Gastroesophageal sphincter (tissue), 4 donors: ENCODE results near the gene GPR68. TPM values are rescaled to one million over a fixed set of nuclear protein-coding genes. Genes with fewer than 3 reads are reported as not detected.

Experiments used
- ATAC-seq: fragments of 150-250 bp; one replicate; pipeline ENCODE4 v1.9.1; 2016; ENCODE audit warnings: mild to moderate bottlenecking, moderate library complexity
- H3K27ac ChIP-seq, 4 donors: fragments of 200-600 bp; sonication (generic) in 3 of 4; 1 replicate in 3 of 4; 2 replicates in 1 of 4; pipeline ENCODE4 v1.5.1; 2016 to 2019
- H3K27me3 ChIP-seq: fragments of 200-600 bp; sonication (generic); one replicate; pipeline ENCODE4 v1.5.1; 2019
- H3K36me3 ChIP-seq, 2 donors: fragments of 200-600 bp; sonication (generic); one replicate each; pipeline ENCODE4 v1.5.1; 2019; ENCODE audit warnings: control low read depth in 1 of 2
- H3K4me1 ChIP-seq, 3 donors: fragments of 200-600 bp; sonication (generic); 1 replicate in 2 of 3; 2 replicates in 1 of 3; pipeline ENCODE4 v1.5.1; 2016 to 2019; ENCODE audit warnings: control low read depth in 2 of 3
- H3K4me3 ChIP-seq, 2 donors: fragments of 200-600 bp; sonication (generic); one replicate each; pipeline ENCODE4 v1.5.1; 2019; ENCODE audit warnings: mild to moderate bottlenecking in 1 of 2, moderate library complexity in 1 of 2
- H3K9me3 ChIP-seq, 3 donors: fragments of 200-600 bp; sonication (generic); one replicate each; pipeline ENCODE4 v1.5.1; 2017 to 2019; ENCODE audit warnings: control low read depth in 2 of 3
- EP300 ChIP-seq: sonication (generic); formaldehyde crosslinking; IDR thresholded peaks from one replicate; pipeline ENCODE4 v1.6.1; 2017; ENCODE audit warnings: antibody characterized with exemption, mild to moderate bottlenecking
- POLR2A ChIP-seq, 2 donors: fragments of 450-650 bp; IDR thresholded peaks; one replicate each; pipeline ENCODE4 v1.6.1; 2017; ENCODE audit warnings: antibody characterized with exemption in 2 of 2, mild to moderate bottlenecking in 2 of 2, moderate library complexity in 1 of 2
- POLR2AphosphoS5 ChIP-seq: sonication (generic); formaldehyde crosslinking; IDR thresholded peaks from one replicate; pipeline ENCODE4 v1.6.1; 2017; ENCODE audit warnings: antibody characterized with exemption
- WGBS, 2 donors: methylation state at CpG; one replicate each; pipeline ENCODE4 v1.1.5; 2018; ENCODE audit warnings: low coverage in 1 of 2; 5-methylcytosine and 5-hydroxymethylcytosine counted together
- total RNA-seq, 4 donors: library from RNA; depleted of rRNA; stranded (reverse); fragments of >200 nt; gene quantifications; one replicate each; pipeline ENCODE4 v1.1.0, GENCODE V29; 2016
- TF ChIP-seq, protein P1 (sequence below), 4 experiments: fragments of 200-600 bp in 2 of 4; fragments of 450-650 bp in 2 of 4; sonication (generic) in 1 of 4; IDR thresholded peaks; one replicate each; pipeline ENCODE4 v1.5.1; 2017 to 2019; ENCODE audit warnings: antibody characterized with exemption in 4 of 4, mild to moderate bottlenecking in 2 of 4, moderate library complexity in 2 of 4

GPR68 gene
- total RNA-seq, 4 donors from 2014 or later = 1.8 to 10.3 (median 3.0) TPM

DNA sequence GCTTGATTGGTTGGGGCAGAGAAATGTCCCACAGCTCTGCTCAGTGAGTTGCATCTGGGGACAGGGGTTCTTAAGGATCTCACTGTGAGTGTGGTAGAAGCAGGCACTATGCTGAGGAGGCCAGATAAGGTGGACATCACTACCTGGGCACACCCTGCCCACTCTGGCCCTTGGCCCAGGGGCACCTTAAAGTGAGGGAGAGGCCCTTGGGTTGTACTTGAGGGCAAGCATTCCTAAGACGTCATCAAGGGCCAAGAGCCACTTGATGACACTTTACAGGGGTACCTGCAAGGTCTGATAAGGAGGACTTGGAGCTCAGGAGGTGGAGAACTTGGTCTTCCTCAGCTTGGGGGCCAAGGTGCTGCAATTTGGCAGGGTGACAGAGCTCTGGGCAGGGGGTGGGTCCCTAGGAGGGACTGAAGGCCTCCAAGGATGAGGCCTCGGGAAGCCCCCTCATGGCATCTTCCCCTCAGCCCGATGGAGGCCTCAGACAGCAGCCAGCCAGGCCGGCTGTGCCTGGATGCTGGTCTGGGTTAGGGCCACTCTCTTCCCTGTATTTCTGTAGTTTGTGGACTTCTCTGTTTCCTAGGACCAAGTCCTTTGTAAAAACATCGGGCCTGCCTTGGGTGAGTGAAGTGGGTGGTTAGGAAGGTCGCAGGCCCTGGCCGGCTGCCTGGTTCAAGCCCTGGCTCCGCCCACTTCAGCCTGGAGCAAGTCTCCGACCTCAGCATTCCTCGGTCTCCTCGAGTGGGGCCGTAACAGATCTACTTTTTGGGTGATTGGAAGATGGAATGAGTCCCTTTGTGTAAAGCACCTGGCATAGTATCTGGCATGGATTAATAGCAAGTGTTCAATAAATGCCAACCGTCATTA is 24.8 kb downstream of the GPR68 start:
- Histone ChIP-seq H3K4me3 (no peak overlapping the region), H3K36me3 (peaks cover 0 to 94% of the 10 kb centered on the region in 2 donors), H3K27me3 (no peaks in the 10 kb centered on the region), H3K9me3 (no peaks in the 10 kb centered on the region), H3K27ac (peak overlapping the region in 3 of 4 donors; percentile 11 to 49 (median 41)), H3K4me1 (peaks cover 0 to 18% (median 0%) of the 10 kb centered on the region in 3 donors)
- TF ChIP-seq POLR2AphosphoS5 (no peak), POLR2A (IDR thresholded peaks at IDR 0.05) (no peak), EP300 (no peak)
- 66 to 70% methylated on average over 5 to 6 of the region's 13 CpGs for WGBS, 2 donors
- no peak for ATAC-seq

DNA sequence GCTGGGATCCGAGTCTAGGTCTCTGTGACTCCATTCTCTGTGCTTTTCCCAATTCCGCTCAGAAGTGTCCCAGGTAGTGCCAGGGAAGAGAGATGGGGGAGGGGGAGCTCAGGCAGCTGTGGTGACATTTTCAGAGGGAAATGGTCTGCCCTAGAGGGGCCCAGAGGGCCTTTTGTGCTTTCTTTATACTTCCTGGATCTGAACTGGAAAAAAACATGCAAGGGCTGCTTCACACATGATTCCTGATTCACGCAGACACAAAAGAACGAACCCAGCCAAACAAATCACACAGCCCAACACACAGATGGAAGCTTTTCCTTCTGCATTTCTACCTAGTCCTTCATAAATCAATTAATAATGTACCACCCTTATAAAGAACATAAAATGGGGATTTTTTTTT is 26.5 kb downstream of the GPR68 start:
- ATAC-seq = no peak
- H3K9me3 ChIP-seq = no peaks in the 10 kb centered on the region
- peaks cover 0 to 94% of the 10 kb centered on the region in 2 donors for H3K36me3 ChIP-seq
- WGBS, 2 donors = 69 to 73% methylated on average over 2 to 3 of the region's 4 CpGs
- no peak overlapping the region for H3K4me3 ChIP-seq
- no peaks in the 10 kb centered on the region for H3K27me3 ChIP-seq
- H3K4me1 ChIP-seq = peaks cover 0 to 14% (median 0%) of the 10 kb centered on the region in 3 donors
- TF ChIP-seq EP300 (no peak), POLR2AphosphoS5 (no peak), POLR2A (IDR thresholded peaks at IDR 0.05) (no peak)
- TF ChIP-seq, protein P1, sequence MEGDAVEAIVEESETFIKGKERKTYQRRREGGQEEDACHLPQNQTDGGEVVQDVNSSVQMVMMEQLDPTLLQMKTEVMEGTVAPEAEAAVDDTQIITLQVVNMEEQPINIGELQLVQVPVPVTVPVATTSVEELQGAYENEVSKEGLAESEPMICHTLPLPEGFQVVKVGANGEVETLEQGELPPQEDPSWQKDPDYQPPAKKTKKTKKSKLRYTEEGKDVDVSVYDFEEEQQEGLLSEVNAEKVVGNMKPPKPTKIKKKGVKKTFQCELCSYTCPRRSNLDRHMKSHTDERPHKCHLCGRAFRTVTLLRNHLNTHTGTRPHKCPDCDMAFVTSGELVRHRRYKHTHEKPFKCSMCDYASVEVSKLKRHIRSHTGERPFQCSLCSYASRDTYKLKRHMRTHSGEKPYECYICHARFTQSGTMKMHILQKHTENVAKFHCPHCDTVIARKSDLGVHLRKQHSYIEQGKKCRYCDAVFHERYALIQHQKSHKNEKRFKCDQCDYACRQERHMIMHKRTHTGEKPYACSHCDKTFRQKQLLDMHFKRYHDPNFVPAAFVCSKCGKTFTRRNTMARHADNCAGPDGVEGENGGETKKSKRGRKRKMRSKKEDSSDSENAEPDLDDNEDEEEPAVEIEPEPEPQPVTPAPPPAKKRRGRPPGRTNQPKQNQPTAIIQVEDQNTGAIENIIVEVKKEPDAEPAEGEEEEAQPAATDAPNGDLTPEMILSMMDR (IDR thresholded peaks at IDR 0.05) = no peak
- peak overlapping the region in 2 of 4 donors; percentile 26 to 27 for H3K27ac ChIP-seq

DNA sequence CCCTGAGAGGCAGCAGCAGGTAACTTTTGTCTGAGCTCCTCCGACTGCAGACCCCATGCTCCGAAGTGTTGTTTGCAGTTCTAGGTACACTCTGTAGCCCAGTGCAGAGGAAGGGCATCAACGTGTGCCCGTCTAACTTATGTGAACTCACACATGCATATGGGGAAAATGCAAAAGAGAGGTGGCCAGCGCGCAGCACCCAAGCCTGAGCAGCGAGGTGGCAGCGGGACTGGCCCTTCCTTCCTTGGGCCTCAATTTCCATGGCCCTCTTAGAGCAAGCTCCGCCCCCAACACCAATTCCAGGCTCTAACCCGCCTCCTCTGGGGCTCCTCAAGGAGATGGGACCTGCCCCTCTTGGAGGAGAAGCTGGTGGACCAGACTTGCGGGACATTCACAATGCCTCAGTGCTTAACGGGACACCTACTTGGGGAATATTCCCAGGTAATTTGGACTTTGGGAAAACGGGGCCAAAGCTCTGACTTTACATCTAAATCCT is 27.7 kb downstream of the GPR68 start:
- Histone ChIP-seq H3K4me1 (peaks cover 0 to 14% (median 0%) of the 10 kb centered on the region in 3 donors), H3K27me3 (no peaks in the 10 kb centered on the region), H3K9me3 (no peaks in the 10 kb centered on the region), H3K4me3 (no peak overlapping the region), H3K27ac (no peak overlapping the region), H3K36me3 (peaks cover 0 to 94% of the 10 kb centered on the region in 2 donors)
- ATAC-seq = no peak
- 80 to 90% methylated on average over 2 to 7 of the region's 13 CpGs for WGBS, 2 donors
- TF ChIP-seq POLR2A (IDR thresholded peaks at IDR 0.05) (no peak), EP300 (no peak), POLR2AphosphoS5 (no peak)
- TF ChIP-seq, protein P1 (IDR thresholded peaks at IDR 0.05) = no peak

DNA sequence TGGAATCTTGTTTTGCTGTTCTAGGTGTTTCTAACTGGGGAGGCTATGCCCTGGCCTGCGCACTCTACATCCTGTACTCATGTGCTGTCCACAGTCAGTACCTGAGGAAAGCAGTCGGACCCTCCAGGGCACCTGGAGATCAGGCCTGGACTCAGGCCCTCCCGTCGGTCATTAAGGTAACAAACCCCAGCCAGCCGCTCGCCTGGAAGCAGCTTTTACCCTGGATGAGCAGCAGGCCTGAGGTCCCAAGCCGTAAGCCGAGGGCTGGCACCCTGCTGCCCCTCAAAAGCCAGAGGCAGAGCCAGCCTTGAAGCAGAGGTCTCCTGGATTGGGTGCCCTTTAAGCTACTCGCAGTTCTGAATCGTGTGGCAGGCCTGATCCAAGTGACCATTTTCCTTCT is 29.1 kb downstream of the GPR68 start:
- WGBS, 2 donors = 60 to 83% methylated on average over 1 to 2 of the region's 10 CpGs
- no peak overlapping the region for H3K4me3 ChIP-seq
- no peak for ATAC-seq
- H3K4me1 ChIP-seq = peaks cover 0 to 14% (median 0%) of the 10 kb centered on the region in 3 donors
- H3K27ac ChIP-seq = no peak overlapping the region
- H3K36me3 ChIP-seq = peaks cover 0 to 94% of the 10 kb centered on the region in 2 donors
- no peaks in the 10 kb centered on the region for H3K27me3 ChIP-seq
- TF ChIP-seq EP300 (no peak), POLR2AphosphoS5 (no peak), POLR2A (IDR thresholded peaks at IDR 0.05) (no peak)
- TF ChIP-seq, protein P1 (IDR thresholded peaks at IDR 0.05) = no peak
- peaks cover 0 to under 1% (median 0%) of the 10 kb centered on the region in 3 donors for H3K9me3 ChIP-seq

DNA sequence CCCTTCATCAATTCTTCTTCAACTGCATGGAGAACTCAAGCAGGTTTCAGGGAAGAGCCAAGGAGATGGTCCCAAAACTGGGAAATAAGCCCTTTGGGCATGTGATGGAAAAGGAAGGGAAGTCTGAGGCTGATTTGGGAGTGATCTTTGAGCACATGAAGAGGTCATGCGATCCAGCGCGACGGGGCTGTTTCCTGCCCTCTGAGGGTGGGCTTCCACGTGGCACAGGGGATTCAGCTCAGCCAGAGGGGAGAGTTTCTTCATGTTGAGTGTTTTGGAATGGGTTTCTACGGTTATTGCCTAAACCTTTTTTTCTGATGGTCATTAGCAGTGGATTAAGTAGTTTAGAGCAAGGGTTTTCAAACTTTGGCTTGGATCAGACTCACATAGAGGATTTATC is 30.2 kb downstream of the GPR68 start:
- Histone ChIP-seq H3K9me3 (peaks cover 0 to 3% (median 0%) of the 10 kb centered on the region in 3 donors), H3K4me3 (no peak overlapping the region), H3K27ac (no peak overlapping the region), H3K4me1 (peaks cover 0 to 7% (median 0%) of the 10 kb centered on the region in 3 donors), H3K27me3 (no peaks in the 10 kb centered on the region), H3K36me3 (peaks cover 0 to 98% of the 10 kb centered on the region in 2 donors)
- no peak for ATAC-seq
- WGBS, 2 donors = 80 to 91% methylated on average over 3 to 5 of the region's 6 CpGs
- no peak for TF ChIP-seq EP300
- no peak for TF ChIP-seq POLR2AphosphoS5
- no peak for TF ChIP-seq POLR2A (IDR thresholded peaks at IDR 0.05)
- TF ChIP-seq, protein P1 (IDR thresholded peaks at IDR 0.05) = no peak
